Ecto neural progenitor cell (in vitro differentiated cells): Measurements from ENCODE around the gene NLRP9.

Experiments used
- DNase-seq: peaks from one replicate; pipeline ENCODE4 v3.0.0-alpha.2; 2018; ENCODE audit warnings: low spot score

Gene NLRP9

DNA sequence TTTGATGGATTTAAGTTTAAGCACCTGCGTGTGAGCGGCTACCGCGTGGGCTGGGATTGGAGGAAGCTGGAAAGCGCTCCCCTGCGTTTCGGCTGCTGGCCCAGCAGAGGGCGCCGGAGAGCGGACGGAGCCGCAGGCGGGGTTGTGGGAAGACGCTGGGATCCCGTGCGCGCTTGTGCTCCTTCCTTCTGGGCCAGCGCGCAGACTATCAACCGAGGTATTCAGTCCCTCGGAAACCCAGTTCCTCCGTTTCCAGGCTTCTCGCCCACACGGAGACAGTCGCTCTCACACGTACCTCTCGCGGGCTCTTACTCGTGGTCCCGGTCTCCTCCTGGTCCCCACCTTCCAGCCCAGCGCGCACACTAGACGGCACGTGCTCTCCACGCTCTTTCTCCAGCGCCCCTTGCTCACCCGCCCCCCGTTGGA, 34.4 kb downstream of the NLRP9 start:
- DNase-seq: peak; percentile 60

DNA sequence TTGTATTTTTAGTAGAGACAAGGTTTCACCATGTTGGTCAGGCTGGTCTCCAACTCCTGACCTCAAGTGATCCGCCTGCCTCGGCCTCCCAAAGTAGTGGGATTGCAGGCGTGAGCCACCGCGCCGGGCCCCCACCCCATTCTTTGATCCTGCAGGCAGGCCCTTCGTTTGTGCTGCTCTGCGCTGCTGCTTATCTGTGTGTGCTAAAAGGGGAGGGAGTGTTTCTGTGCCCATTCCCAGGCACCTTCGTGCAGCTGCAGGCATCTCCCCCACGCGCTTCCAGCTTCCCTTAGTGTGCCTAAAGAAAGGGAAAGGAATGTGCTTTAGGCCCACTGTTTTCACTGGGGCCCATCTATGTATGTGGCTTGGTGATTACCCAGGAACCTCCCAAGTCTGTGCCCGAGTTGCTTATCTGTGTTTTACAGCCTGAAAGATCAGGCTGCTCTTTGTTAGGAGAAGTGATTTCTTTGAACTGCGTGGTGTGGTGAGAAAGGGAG, 36.0 kb downstream of the NLRP9 start:
- DNase-seq: no peak

DNA sequence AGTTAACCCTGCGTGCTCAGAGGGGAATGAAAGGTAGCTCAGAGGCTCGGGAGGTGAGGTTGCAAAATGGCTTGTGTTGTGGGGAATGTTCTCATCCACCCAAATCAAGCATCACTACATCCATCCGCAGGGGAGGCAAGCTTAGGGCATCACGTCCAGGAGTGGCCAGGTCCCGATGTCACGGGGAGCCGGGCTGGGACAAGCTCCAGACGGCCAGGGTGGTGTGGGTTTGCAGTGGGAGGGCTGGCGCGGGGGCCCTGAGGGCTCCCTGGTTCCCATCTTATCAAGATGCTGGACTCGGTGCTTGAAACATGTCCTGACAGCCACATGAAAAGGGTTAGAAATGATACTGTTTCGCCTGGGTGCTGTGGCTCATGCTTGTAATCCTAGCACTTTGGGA, 37.4 kb downstream of the NLRP9 start:
- no peak for DNase-seq

- DNase-seq: no peak
Observed at GRCh38 chr19:55699221-55699620, 39.0 kb downstream of the NLRP9 start.

- no peak for DNase-seq
Observed at GRCh38 chr19:55698256-55698655, 39.9 kb downstream of the NLRP9 start.

DNA sequence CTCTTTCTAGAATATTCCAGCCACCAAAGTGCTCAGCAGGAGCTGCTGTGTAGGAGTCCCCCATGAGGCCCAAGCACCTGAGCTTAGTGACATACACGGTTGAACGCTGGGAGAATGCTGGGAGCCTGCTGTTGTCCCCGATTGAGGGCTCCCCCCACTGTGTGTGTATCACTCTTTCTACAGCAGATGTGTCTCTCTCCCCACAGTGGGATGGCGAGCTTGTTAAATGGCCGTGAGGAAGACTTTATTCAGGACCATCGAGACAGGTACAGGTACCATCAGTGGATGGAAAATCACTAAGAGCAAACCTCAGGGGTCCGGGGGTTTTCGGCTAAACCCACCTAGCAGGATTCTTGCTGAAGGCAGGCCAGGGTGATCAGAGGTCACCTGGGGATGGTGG, 40.5 kb downstream of the NLRP9 start:
- no peak for DNase-seq

GRCh38 chr19:55697069-55697440, 41.1 kb downstream of the NLRP9 start:
- no peak for DNase-seq

DNA sequence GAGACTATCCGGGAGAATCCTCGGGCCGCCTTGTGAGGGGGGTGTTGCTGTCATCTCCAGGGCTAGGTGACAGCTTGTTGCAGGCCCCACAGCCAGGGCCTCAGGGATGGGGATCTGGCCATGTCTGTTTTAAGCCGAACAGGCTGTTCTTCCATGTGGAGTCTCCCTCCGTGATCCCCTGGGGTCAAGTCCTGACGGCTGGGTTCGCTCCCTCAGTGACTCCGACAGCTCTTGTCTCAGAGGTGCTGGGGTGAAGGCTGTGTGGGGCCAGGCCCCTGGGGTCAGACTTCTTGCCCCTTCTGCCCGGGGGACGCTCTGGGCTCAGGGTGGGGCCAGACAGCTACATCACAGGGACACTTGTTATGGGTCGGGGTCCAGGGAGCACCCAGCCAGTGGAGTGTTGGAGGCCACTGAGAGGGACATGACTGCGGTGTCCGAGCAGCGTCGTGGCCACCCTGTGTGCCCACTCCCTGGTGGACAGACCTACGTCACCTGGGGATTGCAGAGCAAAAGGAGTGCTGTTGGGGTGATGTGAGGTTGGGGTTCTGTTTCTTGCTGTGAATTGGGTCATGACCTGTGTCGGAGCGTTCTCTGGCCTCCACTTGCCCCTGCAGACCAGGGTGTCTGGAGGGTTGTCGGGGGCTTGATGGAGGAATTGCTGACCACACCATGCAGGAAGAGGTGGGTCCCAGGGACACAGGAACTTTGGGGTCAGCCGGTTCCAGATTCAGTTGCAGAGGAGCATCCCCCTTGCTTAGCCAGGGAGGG, 41.7 kb downstream of the NLRP9 start:
- DNase-seq: no peak

DNA sequence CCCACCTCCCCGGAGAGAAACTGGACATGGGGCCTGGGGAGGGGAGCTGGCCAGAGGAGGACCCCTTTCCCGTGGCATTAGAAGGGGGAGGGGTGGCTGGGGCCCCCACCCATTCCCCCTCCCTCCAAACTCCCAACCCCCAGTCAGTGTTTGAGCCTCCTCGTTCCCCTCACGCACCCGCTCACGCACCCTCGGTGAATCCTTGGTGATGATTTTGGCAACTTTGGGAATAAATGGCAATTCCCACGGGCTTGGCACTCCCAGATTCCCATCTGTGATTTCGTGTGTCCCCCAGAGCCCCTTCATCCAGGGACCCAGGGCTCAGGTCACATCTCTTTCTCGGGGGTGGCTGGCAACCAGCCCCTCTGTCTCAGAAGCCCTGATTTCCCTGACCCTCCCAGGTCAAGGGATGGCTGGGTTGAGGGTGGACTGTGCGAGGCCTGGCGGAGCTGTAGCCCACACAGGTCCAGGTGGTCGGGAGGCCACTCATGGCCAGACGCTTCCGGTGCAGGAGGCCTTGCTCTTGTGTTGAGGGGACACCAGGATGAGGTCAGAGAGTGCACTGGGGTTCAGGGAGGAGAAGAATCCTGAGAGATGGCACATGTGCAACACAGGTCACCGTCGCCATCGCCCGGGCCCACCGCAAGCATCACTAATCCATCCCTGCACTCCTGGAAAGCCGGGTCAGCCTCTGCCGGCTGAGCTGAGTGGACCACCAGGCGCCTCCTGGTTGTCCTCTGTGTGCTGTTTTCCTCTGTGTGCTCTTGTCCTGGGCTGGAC, 42.5 kb downstream of the NLRP9 start:
- no peak for DNase-seq

DNA sequence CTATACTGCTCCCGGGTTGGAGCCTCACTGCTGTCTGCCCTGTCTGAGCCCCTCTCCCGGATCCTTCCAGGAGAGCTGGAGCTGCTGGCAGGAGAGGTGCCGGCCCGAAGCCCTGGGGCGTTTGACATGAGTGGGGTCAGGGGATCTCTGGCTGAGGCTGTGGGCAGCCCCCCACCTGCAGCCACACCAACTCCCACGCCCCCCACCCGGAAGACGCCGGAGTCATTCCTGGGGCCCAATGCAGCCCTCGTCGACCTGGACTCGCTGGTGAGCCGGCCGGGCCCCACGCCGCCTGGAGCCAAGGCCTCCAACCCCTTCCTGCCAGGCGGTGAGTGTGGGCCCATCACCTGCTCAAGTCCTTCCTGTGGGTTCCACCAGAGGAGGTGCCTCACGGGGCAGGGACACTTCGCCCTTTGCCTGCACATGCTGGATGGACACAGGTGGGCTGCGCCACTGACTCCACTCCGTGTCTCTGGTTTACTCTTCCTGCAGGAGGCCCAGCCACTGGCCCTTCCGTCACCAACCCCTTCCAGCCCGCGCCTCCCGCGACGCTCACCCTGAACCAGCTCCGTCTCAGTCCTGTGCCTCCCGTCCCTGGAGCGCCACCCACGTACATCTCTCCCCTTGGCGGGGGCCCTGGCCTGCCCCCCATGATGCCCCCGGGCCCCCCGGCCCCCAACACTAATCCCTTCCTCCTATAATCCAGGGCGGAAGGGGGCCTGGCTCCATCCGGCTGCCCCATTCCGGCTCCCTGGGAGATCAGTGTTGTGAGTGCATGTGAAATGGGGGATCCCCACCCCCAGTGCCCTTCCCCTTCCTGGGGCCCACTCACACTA, 43.3 kb downstream of the NLRP9 start:
- no peak for DNase-seq

DNA sequence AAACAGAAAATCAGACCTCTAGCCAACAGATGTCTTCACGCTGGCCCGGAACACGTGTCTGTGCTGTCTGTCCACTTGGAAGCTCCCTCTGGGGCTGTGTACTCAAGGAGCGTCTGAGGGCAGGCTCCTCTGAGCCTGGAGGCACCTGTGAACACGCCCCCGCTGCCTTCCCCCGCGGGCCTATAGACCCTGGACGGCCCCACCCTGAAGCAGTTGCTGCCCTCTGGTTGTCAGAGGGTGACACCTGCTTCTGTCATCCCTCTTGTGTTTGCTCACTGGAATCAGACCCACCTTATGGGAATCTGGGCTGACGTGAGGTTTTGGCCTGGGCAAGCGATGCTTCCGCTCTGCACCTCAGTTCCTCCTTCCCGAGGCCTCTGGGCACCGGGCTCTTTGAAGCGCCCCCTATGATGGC, 44.0 kb downstream of the NLRP9 start:
- no peak for DNase-seq

DNA sequence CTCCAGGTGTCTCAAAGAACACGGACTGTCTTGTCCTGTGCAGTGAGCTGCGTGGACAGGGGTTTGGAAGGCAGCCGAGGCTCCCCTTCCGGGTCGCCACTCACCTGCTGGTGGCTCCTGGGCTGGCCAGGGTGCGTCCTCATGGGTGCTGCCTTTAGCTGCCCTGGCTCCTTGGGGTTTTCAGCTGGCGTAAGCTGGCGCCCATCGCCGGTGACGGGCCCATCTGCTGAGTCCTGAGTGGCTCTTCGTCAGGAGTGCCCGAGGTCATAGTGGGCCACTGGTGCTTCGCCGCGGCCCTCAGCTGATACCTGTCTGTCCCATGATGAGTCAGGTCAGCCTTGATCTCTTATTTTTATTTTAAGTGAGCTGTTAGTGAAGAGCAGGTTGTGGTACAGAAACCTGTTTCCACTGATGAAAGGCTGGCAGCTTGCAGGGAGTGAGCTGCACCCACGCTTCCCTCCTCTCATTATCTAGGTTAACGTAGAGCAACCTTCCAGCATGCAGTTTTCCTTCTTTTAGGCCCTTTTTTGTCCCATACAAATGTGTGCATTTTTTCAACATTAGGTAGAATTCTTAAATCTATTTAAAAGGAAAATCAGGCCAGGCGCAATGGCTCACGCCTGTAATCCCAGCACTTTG, 44.7 kb downstream of the NLRP9 start:
- DNase-seq: no peak

DNA sequence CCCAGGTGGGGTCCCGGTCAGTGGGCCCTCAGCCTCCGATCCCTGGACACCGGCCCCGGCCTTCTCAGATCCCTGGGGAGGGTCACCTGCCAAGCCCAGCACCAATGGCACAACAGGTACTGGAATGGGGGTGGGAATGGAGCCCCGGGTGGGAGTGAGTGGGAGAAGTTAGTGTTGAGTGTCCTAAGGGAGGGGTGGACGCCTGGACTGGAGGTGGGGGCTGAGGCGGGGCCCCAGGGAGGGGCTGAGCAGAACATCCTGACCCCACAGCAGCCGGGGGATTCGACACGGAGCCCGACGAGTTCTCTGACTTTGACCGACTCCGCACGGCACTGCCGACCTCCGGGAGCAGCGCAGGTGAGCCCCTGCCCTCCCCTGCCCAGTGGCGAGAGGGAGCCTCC, 45.5 kb downstream of the NLRP9 start:
- DNase-seq: no peak

DNA sequence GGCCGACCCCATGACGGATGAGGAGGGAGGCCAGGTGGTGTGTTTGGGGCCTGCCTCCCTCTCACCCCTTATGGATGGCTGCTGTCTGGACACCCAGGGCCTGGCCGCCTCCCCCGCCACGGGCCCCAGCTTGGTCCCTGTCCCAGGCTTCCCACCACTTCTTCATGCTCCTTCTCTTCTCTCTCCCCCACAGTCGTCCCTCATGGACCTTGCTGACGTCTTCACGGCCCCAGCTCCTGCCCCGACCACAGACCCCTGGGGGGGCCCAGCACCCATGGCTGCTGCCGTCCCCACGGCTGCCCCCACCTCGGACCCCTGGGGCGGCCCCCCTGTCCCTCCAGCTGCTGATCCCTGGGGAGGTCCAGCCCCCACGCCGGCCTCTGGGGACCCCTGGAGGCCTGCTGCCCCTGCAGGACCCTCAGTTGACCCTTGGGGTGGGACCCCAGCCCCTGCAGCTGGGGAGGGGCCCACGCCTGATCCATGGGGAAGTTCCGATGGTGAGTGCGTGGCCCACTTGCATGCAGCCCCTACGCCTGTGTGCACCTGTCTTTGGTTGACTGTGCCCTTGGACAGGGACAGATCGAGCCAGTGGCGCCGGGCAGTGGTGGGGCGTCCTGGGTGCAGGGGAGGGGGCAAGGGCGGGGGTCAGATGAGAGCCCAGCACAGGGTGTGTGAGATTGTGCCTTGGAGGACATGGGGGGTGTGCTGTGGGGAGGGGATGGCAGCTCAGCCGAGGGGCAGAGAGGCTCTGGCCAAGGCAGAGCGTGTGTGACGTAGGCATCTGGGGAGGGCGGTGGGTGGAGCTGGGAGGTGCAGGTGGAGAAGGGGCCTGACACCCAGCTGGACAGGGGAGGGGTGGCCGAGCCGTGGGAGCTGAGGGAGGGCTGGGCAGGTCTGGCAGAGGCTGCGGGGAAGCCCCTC, 46.4 kb downstream of the NLRP9 start:
- no peak for DNase-seq

GRCh38 chr19:55690769-55691545, 47.2 kb downstream of the NLRP9 start:
- DNase-seq: no peak

GRCh38 chr19:55690109-55690768, 48.0 kb downstream of the NLRP9 start:
- DNase-seq: no peak

DNA sequence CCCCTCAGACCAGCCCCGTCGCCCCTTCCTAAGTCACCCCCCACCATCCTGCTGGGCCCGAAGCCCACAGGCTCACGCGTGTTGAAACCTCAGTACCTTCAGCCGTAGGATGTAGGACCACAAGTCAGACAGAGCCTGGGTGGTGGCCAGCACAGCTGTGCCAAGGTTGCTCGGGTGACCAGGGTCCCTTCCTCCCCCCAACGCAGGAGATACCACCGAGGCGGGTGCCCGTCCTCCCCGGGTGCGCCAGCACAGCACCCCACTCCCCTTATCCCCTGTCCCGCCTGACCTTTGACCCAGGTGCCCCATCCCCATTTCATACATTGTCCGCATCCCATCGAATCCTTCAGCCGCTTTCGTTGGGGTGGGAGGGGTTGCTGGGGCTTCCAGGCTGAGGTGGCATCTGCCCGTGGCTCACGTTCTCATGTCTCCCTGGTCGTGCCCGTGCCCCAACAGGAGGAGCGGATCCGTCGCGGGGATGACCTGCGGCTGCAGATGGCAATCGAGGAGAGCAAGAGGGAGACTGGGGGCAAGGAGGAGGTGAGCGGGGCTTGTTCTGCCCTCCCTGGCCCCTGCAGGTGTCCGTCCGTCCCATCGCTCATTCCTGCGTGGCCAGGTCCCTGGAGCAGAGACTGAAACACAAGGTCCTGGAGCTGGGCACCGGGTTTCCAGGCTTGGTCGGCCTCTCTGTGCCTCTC, 48.6 kb downstream of the NLRP9 start:
- DNase-seq: no peak

DNA sequence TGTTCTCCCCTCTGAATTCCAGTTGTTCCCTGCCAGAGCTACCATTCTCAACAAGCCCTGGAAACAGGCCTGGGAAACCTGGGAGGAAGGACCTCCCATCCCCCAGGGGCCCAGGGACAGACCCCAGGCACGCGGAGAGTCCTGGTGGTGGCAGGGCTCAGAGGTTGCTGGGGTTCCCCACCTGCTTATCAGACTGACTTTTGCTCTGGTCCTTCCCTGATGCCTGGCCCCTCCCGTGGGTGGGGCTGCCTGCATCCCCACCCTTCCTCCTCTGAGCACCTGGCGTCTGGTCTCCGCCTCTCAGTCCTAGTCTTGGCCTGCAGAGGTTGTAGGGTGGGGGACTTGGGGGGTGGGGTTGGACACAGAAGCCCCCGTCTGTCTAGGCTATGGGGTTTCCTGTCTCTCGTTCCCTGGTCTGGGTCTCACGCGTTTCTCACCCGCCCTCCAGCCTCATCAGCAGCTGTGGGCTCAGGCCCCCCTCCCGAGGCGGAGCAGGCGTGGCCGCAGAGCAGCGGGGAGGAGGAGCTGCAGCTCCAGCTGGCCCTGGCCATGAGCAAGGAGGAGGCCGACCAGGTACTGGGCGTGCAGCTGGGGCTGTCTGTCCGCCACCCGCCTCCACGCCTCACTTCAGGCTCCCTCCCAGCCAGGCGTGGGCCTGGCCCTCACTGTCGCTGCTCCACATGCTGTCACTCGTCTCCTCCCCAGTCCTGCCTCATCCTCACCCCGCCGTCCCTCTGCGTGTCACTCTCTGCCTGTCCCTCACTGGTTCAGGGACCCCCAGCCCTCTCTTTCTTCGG, 49.6 kb downstream of the NLRP9 start:
- no peak for DNase-seq
